Ectodermal cell (in vitro differentiated cells): ENCODE measurements around the gene CMTM7.

Experiments used
- H3K27ac ChIP-seq: 2 replicates; pipeline ENCODE4 v1.7.0; 2013; ENCODE audit warnings: mild to moderate bottlenecking, low read depth, low read length; ENCODE audit not compliant: insufficient read depth, poor library complexity, severe bottlenecking
- H3K27me3 ChIP-seq: 2 replicates; pipeline ENCODE4 v1.7.0; 2013; ENCODE audit warnings: mild to moderate bottlenecking, low read length; ENCODE audit not compliant: insufficient read depth, control insufficient read depth, poor library complexity, severe bottlenecking
- H3K36me3 ChIP-seq: one replicate; pipeline ENCODE4 v1.7.0; 2013; ENCODE audit warnings: low read length; ENCODE audit not compliant: control insufficient read depth, insufficient read depth
- H3K4me1 ChIP-seq: one replicate; pipeline ENCODE4 v1.7.0; 2013; ENCODE audit warnings: low read length; ENCODE audit not compliant: control insufficient read depth, insufficient read depth
- H3K4me3 ChIP-seq: 2 replicates; pipeline ENCODE4 v1.7.0; 2013; ENCODE audit warnings: low read depth, low read length, control low read depth; ENCODE audit not compliant: insufficient read depth
- H3K9me3 ChIP-seq: 2 replicates; pipeline ENCODE4 v1.7.0; 2013; ENCODE audit warnings: mild to moderate bottlenecking, low read length, moderate library complexity; ENCODE audit not compliant: control insufficient read depth
- WGBS, 2 experiments: methylation state at CpG; one replicate each; pipeline ENCODE4 v1.1.7; 2013; ENCODE audit warnings: missing lambda C conversion rate in 2 of 2; 5-methylcytosine and 5-hydroxymethylcytosine counted together

The CMTM7 gene

GRCh38 chr3:32488474-32489008 lies 96.9 kb downstream of the CMTM7 start:
- H3K36me3 ChIP-seq, result no peaks in the 10 kb centered on the region
- no peaks in the 10 kb centered on the region for H3K27me3 ChIP-seq
- WGBS, 2 experiments, result 82 to 97% methylated on average over 3 of the region's 3 CpGs
- no peaks in the 10 kb centered on the region for H3K9me3 ChIP-seq
- H3K4me1 ChIP-seq, result no peaks in the 10 kb centered on the region
- no peak overlapping the region for H3K27ac ChIP-seq
- H3K4me3 ChIP-seq, result no peak overlapping the region

GRCh38 chr3:32492684-32493436 lies 101.2 kb downstream of the CMTM7 start:
- H3K27me3 ChIP-seq, result no peaks in the 10 kb centered on the region
- H3K4me1 ChIP-seq, result no peaks in the 10 kb centered on the region
- no peak overlapping the region for H3K27ac ChIP-seq
- 93 to 100% methylated on average over 2 to 3 of the region's 3 CpGs for WGBS, 2 experiments
- no peaks in the 10 kb centered on the region for H3K9me3 ChIP-seq
- H3K36me3 ChIP-seq, result no peaks in the 10 kb centered on the region
- H3K4me3 ChIP-seq, result no peak overlapping the region

GRCh38 chr3:32493437-32494414 lies 102.1 kb downstream of the CMTM7 start:
- H3K27me3 ChIP-seq, result no peaks in the 10 kb centered on the region
- 88 to 96% methylated on average over 3 of the region's 3 CpGs for WGBS, 2 experiments

GRCh38 chr3:32495085-32495484 lies 103.4 kb downstream of the CMTM7 start:
- Histone ChIP-seq H3K4me3 (no peak overlapping the region), H3K27ac (no peak overlapping the region)

More at GRCh38 chr3:32493437-32494414, 102.1 kb downstream of the CMTM7 start:
- H3K4me3 ChIP-seq, result no peak overlapping the region
- H3K36me3 ChIP-seq, result no peaks in the 10 kb centered on the region
- H3K27ac ChIP-seq, result no peak overlapping the region
- no peaks in the 10 kb centered on the region for H3K4me1 ChIP-seq
- H3K9me3 ChIP-seq, result no peaks in the 10 kb centered on the region

GRCh38 chr3:32495609-32496008 lies 104.0 kb downstream of the CMTM7 start:
- Histone ChIP-seq H3K27me3 (no peaks in the 10 kb centered on the region), H3K9me3 (no peaks in the 10 kb centered on the region), H3K4me3 (no peak overlapping the region), H3K27ac (no peak overlapping the region), H3K4me1 (no peaks in the 10 kb centered on the region), H3K36me3 (no peaks in the 10 kb centered on the region)
- WGBS, 2 experiments, result 94 to 95% methylated on average over 2 of the region's 2 CpGs

More at GRCh38 chr3:32495085-32495484, 103.4 kb downstream of the CMTM7 start:
- no peaks in the 10 kb centered on the region for H3K36me3 ChIP-seq
- no peaks in the 10 kb centered on the region for H3K27me3 ChIP-seq
- no peaks in the 10 kb centered on the region for H3K4me1 ChIP-seq
- no peaks in the 10 kb centered on the region for H3K9me3 ChIP-seq

GRCh38 chr3:32498252-32498651 lies 106.6 kb downstream of the CMTM7 start:
- no peaks in the 10 kb centered on the region for H3K9me3 ChIP-seq
- no peaks in the 10 kb centered on the region for H3K36me3 ChIP-seq
- H3K4me1 ChIP-seq, result no peaks in the 10 kb centered on the region
- H3K27ac ChIP-seq, result no peak overlapping the region
- H3K27me3 ChIP-seq, result no peaks in the 10 kb centered on the region
- no peak overlapping the region for H3K4me3 ChIP-seq
- WGBS, 2 experiments, result 95 to 100% methylated on average over 2 of the region's 3 CpGs

DNA sequence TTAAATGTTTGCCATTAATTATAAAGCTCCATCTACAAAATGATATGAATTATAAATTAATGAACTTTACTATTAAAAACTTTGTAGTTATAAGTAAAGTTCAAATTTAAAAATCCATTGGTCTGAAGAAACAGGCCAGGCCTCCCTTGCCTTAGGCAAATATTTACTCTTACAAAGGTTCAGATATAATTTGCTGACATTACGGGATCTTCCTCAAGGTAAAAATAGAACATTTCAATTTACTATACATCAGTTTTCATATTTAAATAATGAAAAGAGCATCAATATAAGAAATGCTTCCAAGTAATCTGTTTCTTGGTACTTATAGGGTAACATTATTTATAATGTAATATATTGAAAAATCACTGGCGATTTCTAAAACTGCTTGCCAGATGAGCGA lies 107.3 kb downstream of the CMTM7 start:
- Histone ChIP-seq H3K27me3 (no peaks in the 10 kb centered on the region), H3K4me1 (no peaks in the 10 kb centered on the region), H3K9me3 (no peaks in the 10 kb centered on the region), H3K27ac (no peak overlapping the region), H3K36me3 (no peaks in the 10 kb centered on the region), H3K4me3 (no peak overlapping the region)
- WGBS, 2 experiments, result 92 to 95% methylated on average over 3 of the region's 3 CpGs

DNA sequence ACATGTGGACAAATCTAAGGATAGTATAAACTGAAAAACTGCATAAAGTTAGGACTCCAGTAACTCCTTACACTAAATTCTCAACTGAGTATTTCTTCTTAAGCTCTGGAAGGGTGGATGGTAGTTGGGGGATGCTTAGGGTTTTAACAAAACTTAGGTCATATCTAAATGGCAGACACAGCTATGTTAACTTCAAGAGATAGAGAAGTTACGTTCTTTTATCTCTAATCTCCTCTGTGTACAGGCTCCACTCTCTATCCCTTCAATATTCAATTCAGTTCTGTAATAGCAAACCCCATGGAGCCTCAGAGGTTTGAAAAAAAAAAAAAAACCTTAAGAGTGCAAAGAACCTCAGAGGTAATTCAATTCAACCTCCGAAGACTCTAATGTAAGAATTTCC lies 107.9 kb downstream of the CMTM7 start:
- Histone ChIP-seq H3K4me3 (no peak overlapping the region), H3K27me3 (no peaks in the 10 kb centered on the region), H3K4me1 (no peaks in the 10 kb centered on the region), H3K36me3 (no peaks in the 10 kb centered on the region), H3K9me3 (no peaks in the 10 kb centered on the region), H3K27ac (no peak overlapping the region)
- WGBS, 2 experiments, result 91 to 94% methylated on average over 1 of the region's 2 CpGs

DNA sequence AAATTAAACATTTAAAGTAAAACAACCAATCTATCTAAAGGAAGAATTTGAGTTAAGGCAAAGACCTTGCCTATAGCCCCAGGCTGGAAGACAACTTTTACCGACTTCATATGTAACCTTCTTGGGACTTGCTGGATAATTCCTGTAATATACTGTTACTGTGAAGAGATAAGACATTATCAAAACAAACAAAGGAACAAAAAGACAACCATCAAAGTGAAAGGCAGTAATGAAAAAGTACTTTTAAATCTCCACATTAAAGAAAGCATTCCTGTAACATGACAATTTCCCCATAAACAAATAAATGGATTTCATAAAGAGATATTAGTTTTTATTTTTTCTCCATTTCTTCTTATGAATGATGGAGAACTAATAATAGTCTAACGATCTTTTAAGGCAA lies 108.6 kb downstream of the CMTM7 start:
- H3K4me3 ChIP-seq, result no peak overlapping the region
- H3K27ac ChIP-seq, result no peak overlapping the region
- H3K27me3 ChIP-seq, result no peaks in the 10 kb centered on the region
- H3K36me3 ChIP-seq, result no peaks in the 10 kb centered on the region
- no peaks in the 10 kb centered on the region for H3K9me3 ChIP-seq
- WGBS, 2 experiments, result 100% methylated on average over 1 of the region's 2 CpGs; no CpG with 5 or more reads in 1 of the 2 experiments
- H3K4me1 ChIP-seq, result no peaks in the 10 kb centered on the region
